Mesodermal cell (in vitro differentiated cells): ENCODE results near the gene FBF1.

Source experiments
- H3K27ac ChIP-seq: 2 replicates; pipeline ENCODE4 v1.7.0; 2013; ENCODE audit warnings: mild to moderate bottlenecking, low read depth, low read length, moderate library complexity; ENCODE audit not compliant: severe bottlenecking
- H3K36me3 ChIP-seq: 2 replicates; pipeline ENCODE4 v1.7.1; 2013; ENCODE audit warnings: mild to moderate bottlenecking, low read length, moderate library complexity; ENCODE audit not compliant: control insufficient read depth, insufficient read depth
- H3K4me1 ChIP-seq: one replicate; pipeline ENCODE4 v1.7.1; 2013; ENCODE audit warnings: mild to moderate bottlenecking, low read length; ENCODE audit not compliant: insufficient read depth, control insufficient read depth, poor library complexity, severe bottlenecking
- H3K4me3 ChIP-seq: 2 replicates; pipeline ENCODE4 v1.7.0; 2013; ENCODE audit warnings: low read length, control low read depth, mild to moderate bottlenecking; ENCODE audit not compliant: insufficient read depth, poor library complexity, severe bottlenecking; ENCODE audit errors: extremely low read depth
- H3K9me3 ChIP-seq: 2 replicates; pipeline ENCODE4 v1.7.1; 2013; ENCODE audit warnings: mild to moderate bottlenecking, low read length, moderate library complexity; ENCODE audit not compliant: control insufficient read depth
- WGBS, 2 experiments: methylation state at CpG; one replicate each; pipeline ENCODE4 v1.1.5; 2013; ENCODE audit warnings: missing lambda C conversion rate in 2 of 2; ENCODE audit not compliant: insufficient coverage in 2 of 2; 5-methylcytosine and 5-hydroxymethylcytosine counted together

FBF1 gene

GRCh38 chr17:75913537-75914210 lies 27.2 kb downstream of the FBF1 start:
- WGBS, 2 experiments, result 94 to 97% methylated on average over 26 of the region's 32 CpGs
- Histone ChIP-seq H3K9me3 (no peaks in the 10 kb centered on the region), H3K36me3 (no peaks in the 10 kb centered on the region), H3K4me3 (no peak overlapping the region), H3K4me1 (no peaks in the 10 kb centered on the region), H3K27ac (no peak overlapping the region)

- Histone ChIP-seq H3K36me3 (no peaks in the 10 kb centered on the region), H3K4me1 (no peaks in the 10 kb centered on the region), H3K9me3 (no peaks in the 10 kb centered on the region), H3K27ac (no peak overlapping the region), H3K4me3 (no peak overlapping the region)
- WGBS, 2 experiments, result 56 to 90% methylated on average over 2 to 6 of the region's 6 CpGs
These were observed 30.1 kb downstream of the FBF1 start for GRCh38 chr17:75910699-75911098.

GRCh38 chr17:75909812-75910274 lies 31.0 kb downstream of the FBF1 start:
- Histone ChIP-seq H3K4me1 (peaks cover 6% of the 10 kb centered on the region), H3K4me3 (no peak overlapping the region), H3K9me3 (no peaks in the 10 kb centered on the region), H3K36me3 (no peaks in the 10 kb centered on the region), H3K27ac (no peak overlapping the region)
- 94 to 95% methylated on average over 2 of the region's 11 CpGs for WGBS, 2 experiments

DNA sequence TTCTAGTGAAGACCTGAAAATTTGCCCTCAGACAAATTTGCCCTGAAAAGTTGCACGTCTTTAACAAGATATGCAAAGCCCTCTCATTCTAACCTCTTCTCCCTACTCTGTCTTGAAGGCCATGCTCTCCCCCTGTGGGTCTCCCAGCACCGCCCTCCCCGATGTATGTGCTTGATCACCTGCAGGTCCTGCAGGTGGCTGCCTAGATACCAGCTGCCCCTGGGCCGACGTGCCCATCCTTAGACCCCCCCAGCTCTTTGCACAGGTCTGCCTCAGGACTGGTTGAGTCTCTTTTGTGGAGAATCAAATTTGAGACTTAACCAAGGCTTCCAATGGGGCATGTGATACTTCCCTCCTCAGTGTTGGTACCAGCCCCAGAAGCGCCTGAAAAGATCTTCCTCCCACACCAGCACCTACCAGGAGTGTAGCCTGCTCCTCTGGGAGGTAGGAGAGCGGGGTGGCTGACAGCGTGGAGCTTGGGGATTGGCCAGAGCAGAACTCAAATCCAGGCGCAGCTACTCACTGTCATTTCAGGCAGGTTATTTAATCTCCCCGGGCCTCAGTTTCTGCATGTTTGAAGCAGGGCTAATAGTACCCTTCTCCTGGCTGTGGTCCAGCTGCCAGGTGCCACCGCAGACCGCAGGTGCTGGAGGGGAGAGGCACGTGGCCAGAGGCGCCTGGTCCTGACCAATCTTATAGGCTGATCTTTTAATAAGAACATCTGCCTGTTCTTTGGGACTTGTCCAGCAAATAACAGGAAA lies 31.6 kb downstream of the FBF1 start:
- Histone ChIP-seq H3K4me3 (no peak overlapping the region), H3K4me1 (peaks cover 6% of the 10 kb centered on the region), H3K9me3 (no peaks in the 10 kb centered on the region), H3K36me3 (no peaks in the 10 kb centered on the region), H3K27ac (no peak overlapping the region)
- WGBS, 2 experiments, result 84 to 86% methylated on average over 11 to 12 of the region's 14 CpGs

- no peak overlapping the region for H3K4me3 ChIP-seq
- WGBS, 2 experiments, result 81 to 90% methylated on average over 5 to 6 of the region's 6 CpGs
These were observed 32.6 kb downstream of the FBF1 start for GRCh38 chr17:75908201-75908600.

DNA sequence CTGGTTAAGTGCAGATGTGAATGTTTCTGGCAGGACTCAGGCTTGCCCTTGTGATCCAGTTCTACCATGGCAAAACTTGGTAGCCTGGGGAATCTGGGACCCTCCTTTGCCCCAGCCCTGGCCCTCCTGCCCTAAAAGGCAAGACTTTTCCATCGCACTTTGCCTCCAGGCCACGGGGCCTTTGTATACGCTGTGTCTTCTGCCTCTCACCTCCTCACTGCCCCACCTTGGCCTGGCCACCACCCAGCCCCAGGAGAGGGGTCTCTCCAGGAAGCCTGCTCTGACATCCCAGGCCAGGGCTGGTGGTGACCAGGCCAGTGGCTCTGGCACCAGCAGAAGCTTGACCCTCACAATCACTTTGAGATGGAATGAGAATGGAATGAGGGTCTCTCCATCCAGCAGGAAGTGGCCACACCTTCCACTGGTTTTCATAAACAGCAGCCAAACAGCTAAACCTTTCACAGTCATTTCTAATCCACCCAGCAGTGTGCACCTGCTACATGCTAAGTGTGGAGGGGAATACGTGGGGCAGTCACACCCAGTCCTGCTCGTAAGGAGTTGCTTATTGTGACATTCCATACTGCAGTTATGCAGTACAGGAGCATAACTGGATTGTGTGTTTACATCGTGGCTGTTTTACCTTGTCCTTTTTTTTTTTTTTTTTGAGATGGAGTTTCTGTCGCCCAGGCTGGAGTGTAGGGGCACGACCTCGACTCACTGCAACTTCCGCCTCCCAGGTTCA lies 34.5 kb downstream of the FBF1 start:
- H3K9me3 ChIP-seq, result no peaks in the 10 kb centered on the region
- peaks cover 16% of the 10 kb centered on the region for H3K36me3 ChIP-seq
- no peak overlapping the region for H3K27ac ChIP-seq
- 91 to 97% methylated on average over 8 of the region's 10 CpGs for WGBS, 2 experiments
- no peak overlapping the region for H3K4me3 ChIP-seq
- H3K4me1 ChIP-seq, result peaks cover 14% of the 10 kb centered on the region

More at GRCh38 chr17:75908201-75908600, 32.6 kb downstream of the FBF1 start:
- Histone ChIP-seq H3K4me1 (peaks cover 9% of the 10 kb centered on the region), H3K27ac (no peak overlapping the region), H3K9me3 (no peaks in the 10 kb centered on the region), H3K36me3 (no peaks in the 10 kb centered on the region)

GRCh38 chr17:75904749-75905521 lies 35.9 kb downstream of the FBF1 start, which contains the start of gene MRPL38:
MRPL38 (minus strand) TSS chr17:75904884; CDS start chr17:75904875, 9 bp downstream.
- WGBS, 2 experiments, result 5 to 10% methylated on average over 37 to 51 of the region's 69 CpGs
- peak within 1 kb of the TSS; percentile 79 for H3K4me3 ChIP-seq
- peaks cover 14% of the 10 kb centered on the region for H3K4me1 ChIP-seq
- H3K9me3 ChIP-seq, result no peaks in the 10 kb centered on the region
- H3K36me3 ChIP-seq, result peaks cover 29% of the 10 kb centered on the region
- peak within 1 kb of the TSS; percentile 89 for H3K27ac ChIP-seq

DNA sequence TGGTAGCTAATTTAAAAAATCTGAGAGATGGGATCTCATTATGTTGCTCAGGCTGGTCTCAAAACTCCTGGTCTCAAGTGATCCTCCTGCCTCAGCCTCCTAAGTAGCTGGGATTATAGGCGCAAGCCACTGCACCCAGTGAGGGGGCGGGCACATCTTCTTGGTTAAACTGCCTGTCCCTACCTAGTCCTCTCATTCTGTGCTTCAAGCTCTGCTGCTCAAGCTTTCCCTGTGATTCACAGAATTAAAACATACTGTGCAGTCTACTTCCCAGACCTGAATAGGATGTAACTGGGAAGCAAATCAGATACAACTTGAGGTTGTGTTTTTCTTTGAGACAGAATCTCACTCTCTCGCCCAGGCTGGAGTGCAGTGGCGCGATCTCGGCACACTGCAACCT lies 38.4 kb downstream of the FBF1 start:
- Histone ChIP-seq H3K4me1 (peaks cover 14% of the 10 kb centered on the region), H3K9me3 (no peaks in the 10 kb centered on the region), H3K36me3 (peaks cover 52% of the 10 kb centered on the region), H3K27ac (no peak overlapping the region), H3K4me3 (no peak overlapping the region)
- 90 to 97% methylated on average over 3 to 6 of the region's 6 CpGs for WGBS, 2 experiments

GRCh38 chr17:75901727-75902126 lies 39.1 kb downstream of the FBF1 start:
- no peaks in the 10 kb centered on the region for H3K9me3 ChIP-seq
- H3K4me1 ChIP-seq, result peaks cover 18% of the 10 kb centered on the region
- H3K27ac ChIP-seq, result no peak overlapping the region
- peaks cover 52% of the 10 kb centered on the region for H3K36me3 ChIP-seq
- WGBS, 2 experiments, result 90% methylated on average over 14 to 18 of the region's 18 CpGs
- H3K4me3 ChIP-seq, result no peak overlapping the region
